GM21529 (cell line): Measurements from ENCODE around the gene ANKRD11.
"Not testable (repeated sequence)": the region's sequence is repeated elsewhere in the genome, so short reads cannot be mapped to it uniquely, and the experiment has no call there.

ENCODE experiments used
- ATAC-seq: cut with Tn5 transposase; IDR thresholded peaks from one replicate; pipeline ENCODE4 v1.9.1; 2021; ENCODE audit not compliant: unreplicated experiment

Gene ANKRD11

DNA sequence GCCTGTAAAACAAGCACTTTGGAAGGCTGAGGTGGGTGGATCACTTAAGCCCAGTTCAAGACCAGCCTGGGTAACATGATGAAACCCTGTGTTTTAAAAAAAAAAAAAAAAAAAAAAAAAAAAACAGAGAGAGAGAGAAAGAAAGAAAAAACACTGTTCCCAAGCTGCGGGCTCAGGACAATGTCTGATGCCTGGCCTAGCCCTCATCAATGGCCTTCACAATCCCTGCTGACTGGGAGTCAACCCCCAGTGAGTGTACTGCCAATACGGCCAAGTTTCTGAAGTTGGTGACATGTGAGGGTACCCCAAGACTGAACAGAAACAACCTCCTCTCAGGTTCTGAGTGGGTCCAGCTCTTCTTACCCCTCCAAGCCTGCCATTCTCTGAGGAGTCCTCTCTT is 156.3 kb downstream of the ANKRD11 start:
- no peak for ATAC-seq

DNA sequence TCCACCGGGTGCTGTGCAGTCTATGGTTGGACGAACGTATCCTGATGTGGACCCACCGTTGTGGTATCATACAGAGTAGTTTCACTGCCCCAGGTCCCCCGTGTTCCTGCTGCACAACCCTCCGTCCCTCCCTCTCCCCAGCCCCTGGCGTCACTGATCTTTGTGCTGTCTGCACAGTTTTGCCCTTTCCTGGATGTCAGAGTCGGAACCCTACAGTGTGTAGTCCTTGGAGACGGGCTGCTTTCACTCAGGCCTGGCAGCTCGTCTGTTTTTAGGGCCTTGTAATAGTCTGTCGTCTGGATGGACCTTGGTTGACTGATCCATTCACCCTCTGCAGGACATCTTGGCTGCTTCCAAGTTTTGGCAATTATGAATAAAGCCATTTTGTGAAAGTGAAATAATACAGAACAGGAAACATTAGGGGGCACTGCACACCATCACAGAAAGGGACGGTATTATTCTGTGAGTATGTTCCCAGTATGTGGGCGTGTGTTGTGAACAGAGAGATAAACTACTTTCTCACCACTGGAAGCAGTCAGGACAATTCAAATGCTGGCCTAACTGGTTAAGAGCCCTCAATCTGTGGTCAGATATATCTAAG is 156.9 kb downstream of the ANKRD11 start:
- ATAC-seq: not testable (repeated sequence)

DNA sequence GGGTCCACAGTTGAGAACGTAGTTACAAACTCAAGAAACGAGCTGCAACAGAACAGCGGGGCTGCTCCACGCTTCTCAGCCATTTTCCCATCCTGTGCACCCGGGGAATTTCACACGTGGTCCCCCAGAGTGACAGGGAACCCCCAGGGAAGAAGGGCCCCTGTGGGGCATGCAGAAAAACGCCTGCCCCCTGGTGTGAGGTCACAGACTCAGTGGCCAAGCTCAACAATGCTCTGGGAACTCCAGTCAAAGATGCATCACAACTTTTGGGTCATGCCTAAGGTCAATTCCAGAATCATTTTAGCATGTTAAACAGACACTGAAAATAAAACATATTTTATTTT is 157.5 kb downstream of the ANKRD11 start:
- no peak for ATAC-seq

DNA sequence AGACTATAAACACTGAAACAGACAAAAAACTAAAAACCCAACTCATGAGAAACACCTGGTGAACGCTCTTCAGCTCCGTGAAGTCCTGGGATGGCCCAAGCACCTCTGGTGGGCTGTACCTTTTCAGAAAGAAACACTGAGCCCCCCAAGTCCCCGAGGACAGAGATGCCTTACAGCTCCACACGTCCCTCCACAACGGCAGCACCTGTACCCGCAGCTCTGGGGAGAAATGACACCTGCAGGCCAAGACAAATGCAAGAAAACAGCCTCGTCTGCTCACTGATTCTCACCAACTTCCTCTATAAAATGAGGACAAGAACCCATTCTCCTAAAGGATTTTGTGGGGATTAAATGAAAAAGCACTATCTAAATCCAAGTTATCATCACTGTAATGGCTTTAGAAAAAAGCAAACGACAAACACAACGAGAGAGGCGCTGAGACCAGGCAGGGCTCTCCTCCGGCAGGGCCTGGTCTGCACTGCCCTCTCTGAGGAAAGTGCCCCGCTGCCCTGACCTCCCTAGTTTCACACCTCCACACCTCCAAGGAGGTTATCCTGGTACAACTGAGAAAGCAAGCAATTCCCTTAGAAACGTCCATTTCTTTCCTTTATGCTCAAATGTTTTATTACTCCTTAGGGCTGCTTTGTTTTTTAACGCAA is 158.0 kb downstream of the ANKRD11 start:
- no peak for ATAC-seq

DNA sequence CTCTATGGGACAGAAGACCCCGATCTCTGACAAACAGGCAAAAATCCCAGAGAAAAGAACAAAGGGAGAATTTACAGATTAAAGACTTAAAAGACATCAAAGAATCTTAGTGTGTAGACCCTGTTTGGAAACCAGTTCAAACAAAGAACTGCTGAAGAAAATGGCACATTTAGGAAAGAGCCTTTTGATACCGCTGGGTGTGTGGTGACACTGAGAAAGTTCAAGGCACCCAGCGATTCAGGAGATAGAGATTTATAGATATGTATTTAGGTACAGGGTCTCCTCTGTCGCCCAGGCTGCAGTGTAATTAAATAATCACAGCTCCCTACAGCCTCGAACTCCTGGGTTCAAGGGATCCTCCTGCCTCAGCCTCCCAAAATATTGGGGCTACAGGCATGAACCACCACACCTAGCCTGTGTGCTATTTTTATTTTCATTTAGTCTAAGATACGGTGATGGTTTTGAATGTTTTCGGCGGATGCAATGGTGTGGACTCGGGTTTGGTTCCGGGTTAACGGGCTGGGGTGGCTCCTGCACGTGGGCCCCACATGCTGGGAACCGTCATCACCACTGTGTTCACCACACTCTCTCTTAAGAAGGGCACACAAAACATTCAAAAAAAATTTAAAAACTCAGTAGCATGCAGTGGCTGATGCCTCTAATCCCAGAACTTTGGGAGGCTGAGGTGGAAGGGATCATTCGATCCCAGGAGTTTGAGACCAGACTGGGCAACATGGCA is 158.8 kb downstream of the ANKRD11 start:
- no peak for ATAC-seq

DNA sequence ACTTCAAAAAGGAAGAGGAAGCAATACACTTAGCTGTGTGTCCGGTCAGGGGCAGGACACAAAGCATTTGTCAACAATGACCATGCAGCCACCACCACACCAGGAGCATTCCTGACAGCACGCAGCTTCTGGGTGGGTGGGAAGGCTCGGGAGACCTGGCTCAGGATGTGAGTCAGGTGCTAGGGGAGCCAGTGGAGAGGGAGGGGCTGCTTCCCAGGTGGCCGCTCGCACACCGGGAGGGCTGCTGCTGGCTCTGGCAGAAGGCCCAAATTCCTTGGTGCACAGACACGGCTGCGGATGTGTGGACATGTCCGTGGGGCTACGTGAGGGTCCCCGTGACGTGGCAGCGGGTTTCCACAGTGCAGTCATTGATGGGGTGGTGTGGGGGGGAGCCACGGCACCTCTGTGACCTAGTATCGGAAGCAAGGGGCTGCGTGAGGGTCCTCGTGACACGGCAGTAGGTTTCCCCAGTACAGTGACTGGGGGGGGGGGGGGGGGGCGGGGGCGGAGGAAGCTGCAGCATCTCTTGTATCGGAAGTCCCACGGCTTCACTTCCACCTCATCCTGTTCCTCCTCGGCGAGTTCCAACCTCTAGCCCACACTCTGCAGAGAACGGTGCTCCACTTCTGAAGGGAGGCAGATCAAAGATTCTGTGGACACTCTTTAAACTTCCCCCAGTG is 160.0 kb downstream of the ANKRD11 start:
- ATAC-seq: no peak

DNA sequence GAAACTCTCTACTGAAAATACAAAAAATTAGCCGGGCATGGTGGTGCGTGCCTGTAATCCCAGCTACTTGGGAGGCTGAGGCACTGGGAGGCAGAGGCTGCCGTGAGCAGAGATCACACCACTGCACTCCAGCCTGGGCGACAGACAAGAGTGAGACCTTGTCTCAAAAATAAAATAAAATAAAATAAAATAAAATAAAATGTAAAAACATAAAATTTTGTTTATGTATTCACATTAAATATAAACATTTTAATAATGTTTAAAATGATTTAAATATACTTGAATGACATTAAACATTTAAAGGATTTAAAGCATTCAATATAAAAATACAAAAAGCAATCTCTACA is 160.6 kb downstream of the ANKRD11 start:
- not testable (repeated sequence) for ATAC-seq

DNA sequence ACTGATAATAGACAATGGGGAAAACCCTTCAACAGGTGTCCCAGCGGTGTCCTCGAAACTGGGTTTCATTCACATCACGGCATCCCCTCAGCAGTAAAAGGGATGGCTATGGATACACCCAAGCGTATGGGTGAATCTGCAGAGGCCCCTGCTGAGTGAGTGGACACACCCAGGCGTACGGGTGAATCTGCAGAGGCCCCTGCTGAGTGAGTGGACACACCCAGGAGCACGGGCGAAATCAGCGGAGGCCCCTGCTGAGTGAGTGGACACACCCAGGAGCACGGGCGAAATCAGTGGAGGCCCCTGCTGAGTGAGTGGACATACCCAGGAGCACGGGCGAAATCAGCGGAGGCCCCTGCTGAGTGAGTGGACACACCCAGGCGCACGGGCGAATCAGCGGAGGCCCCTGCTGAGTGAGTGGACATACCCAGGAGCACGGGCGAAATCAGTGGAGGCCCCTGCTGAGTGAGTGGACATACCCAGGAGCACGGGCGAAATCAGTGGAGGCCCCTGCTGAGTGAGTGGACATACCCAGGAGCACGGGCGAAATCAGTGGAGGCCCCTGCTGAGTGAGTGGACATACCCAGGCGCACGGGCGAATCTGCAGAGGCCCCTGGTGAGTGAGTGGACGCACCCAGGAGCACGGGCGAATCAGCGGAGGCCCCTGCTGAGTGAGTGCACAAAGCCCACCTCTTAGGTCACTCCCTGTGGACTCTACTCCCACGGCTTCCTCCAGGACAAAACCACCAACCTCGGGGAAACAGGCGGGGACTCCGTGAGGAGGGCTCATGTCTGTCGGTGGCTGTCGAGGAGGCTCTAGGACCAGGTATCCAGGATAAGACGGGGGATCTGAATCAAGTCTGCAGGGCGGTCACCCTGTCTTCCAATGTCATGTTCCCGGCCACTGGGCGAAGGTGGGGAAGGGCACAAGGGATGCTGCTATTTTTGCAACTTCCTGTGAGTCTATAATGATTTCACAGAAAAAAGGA is 161.7 kb downstream of the ANKRD11 start:
- ATAC-seq: not testable (repeated sequence)

DNA sequence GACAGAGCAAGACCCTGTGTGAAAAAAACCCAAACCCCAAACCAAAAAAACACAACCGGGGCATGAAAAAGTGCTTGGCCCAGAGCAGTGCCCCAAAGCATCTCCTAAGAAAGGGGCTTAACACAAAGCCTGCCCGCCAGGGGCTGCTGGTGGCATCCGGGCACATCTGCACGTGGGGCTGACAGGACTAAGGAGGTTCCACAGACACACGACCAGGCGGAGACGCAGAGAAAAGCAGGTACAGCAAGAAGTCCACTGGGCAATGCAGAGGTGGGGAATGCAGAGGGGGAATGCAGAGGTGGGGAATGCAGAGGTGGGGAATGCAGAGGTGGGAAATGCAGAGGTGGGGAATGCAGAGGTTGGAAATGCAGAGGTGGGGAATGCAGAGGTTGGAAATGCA is 163.6 kb downstream of the ANKRD11 start:
- ATAC-seq: no peak

DNA sequence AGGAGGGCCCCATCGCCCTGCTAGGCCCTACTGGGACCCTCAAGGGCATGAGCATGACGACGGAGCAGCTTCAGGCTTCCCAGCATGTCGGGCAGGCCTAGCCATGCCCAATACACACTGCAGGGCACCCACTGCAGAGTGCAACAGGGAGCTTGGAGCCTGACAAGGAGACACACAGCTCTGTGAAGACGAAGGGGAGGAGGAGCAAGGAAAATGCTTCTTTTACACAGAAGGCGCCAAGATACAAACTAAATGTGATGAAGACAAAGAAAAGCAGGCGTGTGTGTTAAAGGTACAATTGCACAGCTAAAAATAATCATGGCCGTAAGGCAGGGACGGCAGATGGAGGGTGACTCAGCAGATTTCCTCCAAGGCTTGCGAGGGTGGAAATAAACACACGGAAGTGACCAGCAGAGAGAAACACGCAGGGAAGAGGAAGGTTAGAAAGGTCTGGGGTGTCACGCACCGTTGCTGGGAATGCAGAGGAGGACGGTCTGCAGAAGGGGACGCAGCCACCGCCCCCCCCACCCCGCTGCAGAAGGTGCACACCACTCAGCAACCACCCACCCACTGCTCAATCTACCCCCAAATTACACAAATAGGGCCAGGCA is 164.4 kb downstream of the ANKRD11 start:
- no peak for ATAC-seq

DNA sequence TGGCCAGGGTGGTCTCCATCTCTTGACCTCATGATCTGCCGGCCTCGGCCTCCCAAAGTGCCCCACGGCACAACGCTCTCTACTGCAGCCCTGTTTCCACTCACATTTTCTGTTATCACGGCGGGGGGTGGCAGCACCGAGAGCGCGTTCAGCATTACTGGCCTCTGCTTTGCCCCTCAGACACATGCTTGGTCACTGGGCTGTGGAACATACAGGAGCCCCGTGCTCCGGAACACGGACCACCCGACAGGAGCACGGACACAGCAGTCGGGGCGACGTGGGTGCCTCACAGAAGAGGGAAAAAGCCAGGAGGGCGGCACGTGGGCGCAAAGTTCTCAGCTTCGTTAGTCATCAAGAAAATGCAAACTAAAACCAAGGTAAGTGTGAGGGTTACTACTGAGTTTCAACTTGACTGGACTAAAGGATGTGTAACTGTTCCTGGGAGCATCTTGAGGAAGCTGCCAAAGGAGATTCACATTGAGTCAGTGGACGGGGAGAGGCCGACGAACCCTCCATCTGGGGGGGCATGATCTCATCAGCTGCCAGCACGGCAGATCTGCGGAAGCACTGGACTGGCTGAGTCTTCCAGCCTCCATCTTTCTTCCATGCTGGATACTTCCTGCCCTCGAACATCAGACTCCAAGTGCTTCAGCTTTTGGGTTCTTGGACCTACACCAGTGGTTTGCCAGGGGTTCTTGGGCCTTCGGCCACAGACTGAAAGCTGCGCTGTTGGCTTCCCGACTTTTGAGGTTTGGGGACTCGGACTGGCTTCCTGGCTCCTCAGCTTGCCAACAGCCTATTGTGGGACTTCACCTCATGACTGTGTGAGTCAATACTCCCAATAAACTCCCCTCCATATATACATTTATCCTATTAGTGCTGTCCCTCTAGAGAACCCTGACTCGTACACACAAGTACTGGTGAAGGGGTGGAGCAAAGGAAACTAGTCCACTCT is 166.0 kb downstream of the ANKRD11 start:
- ATAC-seq: peak; percentile 61

DNA sequence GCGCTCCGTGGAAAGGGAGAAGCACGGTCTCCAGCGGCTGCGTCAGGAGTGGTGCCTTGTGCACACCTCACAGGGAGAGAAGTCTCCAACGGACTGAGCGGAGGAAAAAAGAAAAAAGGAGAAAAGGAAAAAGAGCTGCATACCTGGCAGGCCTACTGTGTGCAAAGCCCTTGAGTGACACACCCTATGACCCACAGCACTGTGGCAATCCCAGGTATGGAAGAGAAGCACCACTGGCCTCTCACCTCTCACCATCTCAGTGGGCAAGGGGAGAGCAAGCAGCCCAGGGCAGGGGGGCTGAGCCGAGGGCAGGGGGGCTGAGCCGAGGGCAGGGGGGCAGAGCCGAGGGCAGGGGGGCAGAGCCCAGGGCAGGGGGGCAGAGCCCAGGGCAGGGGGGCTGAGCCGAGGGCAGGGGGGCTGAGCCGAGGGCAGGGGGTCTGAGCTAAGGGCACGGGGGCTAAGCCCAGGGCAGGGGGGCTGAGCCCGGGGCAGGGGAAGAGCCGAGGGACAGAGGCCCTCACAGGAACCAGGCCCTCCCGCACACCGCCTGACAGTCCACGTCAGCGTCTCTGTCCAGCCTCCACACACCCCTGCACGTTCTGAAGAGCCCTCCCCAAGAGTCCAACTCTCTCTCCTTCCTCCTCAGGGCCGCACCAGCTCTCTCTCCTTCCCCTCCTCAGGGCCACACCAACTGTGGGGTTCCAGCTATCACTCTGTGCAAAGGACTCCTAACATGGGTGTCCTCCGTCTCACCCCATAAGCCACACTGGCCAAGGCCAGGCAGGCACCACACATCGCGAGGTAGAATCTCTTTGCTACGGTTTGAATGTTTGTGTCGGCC is 167.0 kb downstream of the ANKRD11 start:
- no peak for ATAC-seq

DNA sequence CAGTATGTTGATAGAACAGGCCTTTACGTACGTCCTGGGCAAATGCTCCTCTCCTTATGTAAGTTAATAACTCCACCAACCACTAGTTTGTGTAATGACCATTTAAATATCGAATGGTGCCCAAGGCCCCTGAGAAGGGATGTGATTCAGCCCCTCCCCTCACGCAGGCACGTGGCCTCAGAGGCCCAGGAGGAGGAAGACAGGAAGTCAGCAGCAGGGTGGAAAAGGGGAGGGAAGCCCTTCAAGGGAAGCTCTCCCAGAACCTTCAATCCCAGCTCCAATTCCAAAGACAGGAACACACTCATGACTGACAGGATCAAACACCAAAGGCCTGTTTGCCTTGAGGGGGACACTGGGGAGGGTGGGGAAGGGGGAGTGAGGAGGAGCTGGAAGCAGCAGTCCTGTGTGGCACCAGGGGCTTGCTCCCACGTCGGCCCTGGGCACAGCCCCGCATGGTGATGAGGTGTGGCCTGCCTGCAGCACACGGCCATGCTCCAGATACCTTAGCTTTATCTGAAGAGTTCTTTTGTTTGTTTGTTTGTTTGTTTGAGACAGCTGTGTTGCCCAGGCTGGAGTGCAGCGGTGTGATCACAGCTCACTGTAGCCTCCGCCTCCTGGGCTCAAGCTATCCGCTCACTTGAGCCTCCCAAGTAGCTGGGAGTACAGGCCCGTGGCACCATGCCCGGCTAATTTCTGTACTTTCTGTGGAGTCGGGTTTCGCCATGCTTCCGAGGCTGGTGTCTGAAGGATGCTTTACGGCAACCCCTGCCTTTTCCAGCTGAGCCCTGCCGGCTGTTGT is 167.8 kb downstream of the ANKRD11 start:
- no peak for ATAC-seq

DNA sequence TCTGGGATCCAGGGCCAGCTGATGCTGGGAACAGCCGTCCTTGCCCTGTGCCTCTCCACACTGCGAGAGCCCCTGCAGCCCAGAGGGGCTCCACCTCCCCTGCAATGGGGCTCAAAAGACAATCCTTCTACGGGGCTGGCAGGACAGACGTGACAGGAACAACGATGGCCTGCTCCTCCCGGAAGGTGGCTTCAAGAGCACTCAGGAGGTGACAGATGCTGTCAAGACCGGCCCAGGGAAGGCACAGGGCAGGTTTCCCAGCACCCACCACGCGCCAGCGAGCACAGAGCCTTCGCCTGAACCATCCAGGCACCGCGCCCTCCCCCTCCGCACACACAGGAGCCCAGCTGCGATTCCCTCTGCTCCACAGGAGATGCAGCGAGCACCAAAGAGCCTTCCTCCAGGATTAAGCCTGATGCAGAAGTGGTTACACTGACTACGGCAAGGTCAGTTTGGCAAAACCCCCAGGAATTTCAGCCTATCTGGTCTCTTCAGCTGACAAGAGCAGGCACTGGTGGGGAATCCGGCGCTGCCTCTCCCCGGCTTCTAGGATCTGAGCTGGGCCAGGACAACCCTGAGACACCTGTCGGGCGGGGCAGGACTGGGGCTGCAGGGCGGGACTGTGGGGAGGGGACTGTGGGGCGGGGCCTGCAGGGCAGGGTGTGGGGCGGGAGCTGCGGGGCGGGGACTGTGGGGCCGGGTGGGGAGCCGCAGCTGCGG is 169.4 kb downstream of the ANKRD11 start:
- ATAC-seq: no peak

DNA sequence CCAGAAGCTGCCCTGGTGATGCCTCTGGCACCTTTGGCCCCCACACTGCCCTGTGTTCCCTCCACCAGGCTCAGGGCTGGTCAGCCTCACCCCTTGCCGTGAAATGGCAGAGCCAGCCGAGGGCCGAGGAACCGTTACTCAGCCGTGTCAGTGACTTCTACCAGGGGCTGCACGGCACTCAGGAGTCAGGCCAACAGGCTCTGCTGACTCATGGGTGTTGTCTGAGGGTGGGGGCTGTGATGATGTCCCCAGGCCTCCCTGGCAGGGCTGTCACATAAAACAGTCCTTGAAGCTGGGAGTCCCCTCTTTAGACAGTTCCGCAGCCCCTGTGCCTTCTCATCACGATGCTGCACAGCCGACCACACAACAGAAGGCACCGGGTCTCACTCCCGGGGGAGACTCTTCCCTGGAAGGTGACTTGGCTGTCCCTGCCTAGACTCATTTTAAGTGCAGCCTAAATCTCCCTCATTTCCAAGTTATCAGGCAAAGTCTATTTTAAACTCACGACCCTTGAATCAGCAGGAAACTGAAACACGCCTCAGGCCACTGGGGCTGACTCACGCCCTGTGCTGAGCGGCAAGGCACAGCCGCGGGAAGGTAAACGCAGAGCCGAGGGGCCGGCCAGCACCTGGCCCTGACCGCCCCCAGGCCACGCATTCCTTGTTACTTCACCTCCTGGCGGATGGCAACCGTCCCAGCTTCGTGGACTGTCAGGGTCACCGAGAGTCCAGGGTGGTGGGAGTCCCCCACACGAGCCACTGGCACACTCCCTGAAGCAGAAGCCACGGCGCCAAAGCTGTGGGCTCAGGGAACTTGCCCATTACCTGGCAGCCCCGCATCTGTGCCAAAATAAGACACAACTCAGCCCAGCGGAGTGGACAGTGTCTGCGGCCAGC is 170.2 kb downstream of the ANKRD11 start:
- peak; percentile 35 for ATAC-seq

DNA sequence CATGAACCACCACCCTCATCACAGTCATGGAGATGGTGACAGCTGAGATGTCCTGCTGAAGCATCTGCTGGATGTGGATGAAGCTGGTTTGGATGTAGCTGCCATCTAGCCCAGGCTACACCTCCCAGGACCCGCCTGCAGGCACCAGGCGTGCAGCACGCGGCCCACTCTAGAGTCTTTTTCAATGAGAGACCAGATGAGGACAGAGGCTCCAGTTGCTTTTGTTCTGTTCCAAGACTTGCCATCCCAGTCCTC is 170.8 kb downstream of the ANKRD11 start:
- no peak for ATAC-seq
